Smooth muscle cell (in vitro differentiated cells): ENCODE measurements around the gene GPAT3. TPM values are rescaled to one million over a fixed set of nuclear protein-coding genes. Genes with fewer than 3 reads are reported as not detected.

ENCODE experiments used
- DNase-seq: peaks from one replicate; lab custom pipeline; 2025; ENCODE audit not compliant: unreplicated experiment; lab: John Stamatoyannopoulos, UW
- H2AFZ ChIP-seq: fragments of 200-600 bp; sonication (generic); 2 replicates; pipeline ENCODE4 v1.6.0; 2016; ENCODE audit warnings: antibody characterized with exemption, low read depth, mild to moderate bottlenecking
- H3F3A ChIP-seq: fragments of 200-600 bp; sonication (generic); 2 replicates; pipeline ENCODE4 v1.6.0; 2017; ENCODE audit warnings: antibody characterized with exemption, low read depth
- H3K27ac ChIP-seq: fragments of 200-600 bp; sonication (generic); 2 replicates; pipeline ENCODE4 v1.5.1; 2016; ENCODE audit warnings: low read depth, mild to moderate bottlenecking
- H3K27me3 ChIP-seq: fragments of 200-600 bp; sonication (generic); 2 replicates; pipeline ENCODE4 v1.6.1; 2016; ENCODE audit warnings: low read depth, mild to moderate bottlenecking
- H3K36me3 ChIP-seq: fragments of 200-600 bp; sonication (generic); 2 replicates; pipeline ENCODE4 v1.5.1; 2016; ENCODE audit warnings: low read depth
- H3K4me1 ChIP-seq: fragments of 200-600 bp; sonication (generic); 2 replicates; pipeline ENCODE4 v1.5.1; 2016; ENCODE audit warnings: low read depth
- H3K4me2 ChIP-seq: fragments of 200-600 bp; sonication (generic); 2 replicates; pipeline ENCODE4 v1.6.0; 2016; ENCODE audit warnings: mild to moderate bottlenecking
- H3K4me3 ChIP-seq: fragments of 200-600 bp; sonication (generic); 2 replicates; pipeline ENCODE4 v1.5.1; 2016; ENCODE audit warnings: mild to moderate bottlenecking
- H3K79me2 ChIP-seq: fragments of 200-600 bp; sonication (generic); 2 replicates; pipeline ENCODE4 v1.6.0; 2016; ENCODE audit warnings: low read depth, mild to moderate bottlenecking
- H3K9ac ChIP-seq: fragments of 200-600 bp; sonication (generic); 2 replicates; pipeline ENCODE4 v1.6.0; 2016; ENCODE audit warnings: low read depth
- H3K9me3 ChIP-seq: fragments of 200-600 bp; sonication (generic); replicated peaks from 2 replicates; pipeline ENCODE4 v1.5.1; 2016; ENCODE audit warnings: low read depth
- H4K20me1 ChIP-seq: fragments of 200-600 bp; sonication (generic); 2 replicates; pipeline ENCODE4 v1.6.0; 2016; ENCODE audit warnings: low read depth
- CTCF ChIP-seq: fragments of 200-600 bp; sonication (generic); IDR thresholded peaks from 2 replicates; pipeline ENCODE4 v1.5.1; 2017; ENCODE audit warnings: borderline replicate concordance, mild to moderate bottlenecking, antibody characterized with exemption; ENCODE audit not compliant: insufficient read depth, poor library complexity, severe bottlenecking
- WGBS: methylation state at CpG from one replicate; pipeline ENCODE4 v1.1.7; 2016; ENCODE audit warnings: low lambda C conversion rate; 5-methylcytosine and 5-hydroxymethylcytosine counted together
- polyA plus RNA-seq: library from polyadenylated mRNA; unstranded; fragments of >200 nt; fragmentation: Nextera tagmentation; extraction: Ambion mirVana; gene quantifications from 2 replicates; pipeline ENCODE4 v1.2.1, GENCODE V29; 2016
- total RNA-seq: library from RNA; depleted of rRNA; stranded (reverse); fragments of >200 nt; gene quantifications from 2 replicates; pipeline ENCODE4 v1.2.3, GENCODE V29; 2014

GPAT3 gene
- total and polyA plus RNA-seq, 2 experiments from 2014 or later = 0.27 to 0.67 TPM

- no peak for TF ChIP-seq CTCF
- Histone ChIP-seq H3F3A (no peaks in the 10 kb centered on the region), H3K79me2 (no peaks in the 10 kb centered on the region), H4K20me1 (no peaks in the 10 kb centered on the region), H2AFZ (no peak overlapping the region), H3K9ac (no peak overlapping the region), H3K4me3 (no peak overlapping the region), H3K27ac (no peak overlapping the region), H3K4me2 (no peak overlapping the region), H3K27me3 (no peaks in the 10 kb centered on the region), H3K9me3 (no peaks in the 10 kb centered on the region), H3K4me1 (no peaks in the 10 kb centered on the region), H3K36me3 (no peaks in the 10 kb centered on the region)
- DNase-seq = no peak
- 94% methylated on average over 3 of the region's 3 CpGs for WGBS
Measured at GRCh38 chr4:83603129-83603528, 67.2 kb downstream of the GPAT3 start.

- H3K27me3 ChIP-seq = no peaks in the 10 kb centered on the region
- no peaks in the 10 kb centered on the region for H3K79me2 ChIP-seq
- H2AFZ ChIP-seq = no peak overlapping the region
- WGBS = 89% methylated on average over 2 of the region's 2 CpGs
- H3K36me3 ChIP-seq = no peaks in the 10 kb centered on the region
- H4K20me1 ChIP-seq = no peaks in the 10 kb centered on the region
- H3F3A ChIP-seq = no peaks in the 10 kb centered on the region
- H3K4me1 ChIP-seq = no peaks in the 10 kb centered on the region
- no peak for TF ChIP-seq CTCF
- no peak overlapping the region for H3K27ac ChIP-seq
- no peak overlapping the region for H3K4me2 ChIP-seq
- DNase-seq = no peak
- no peaks in the 10 kb centered on the region for H3K9me3 ChIP-seq
- no peak overlapping the region for H3K9ac ChIP-seq
- H3K4me3 ChIP-seq = no peak overlapping the region
Measured at GRCh38 chr4:83604321-83604720, 68.4 kb downstream of the GPAT3 start.

- H3F3A ChIP-seq = no peaks in the 10 kb centered on the region
- H2AFZ ChIP-seq = no peak overlapping the region
- TF ChIP-seq CTCF = no peak
- no peak overlapping the region for H3K4me3 ChIP-seq
- no peak overlapping the region for H3K4me2 ChIP-seq
- H3K27me3 ChIP-seq = no peaks in the 10 kb centered on the region
- H3K27ac ChIP-seq = no peak overlapping the region
- no peak for DNase-seq
- H3K9me3 ChIP-seq = no peaks in the 10 kb centered on the region
- no peaks in the 10 kb centered on the region for H3K79me2 ChIP-seq
- H3K4me1 ChIP-seq = no peaks in the 10 kb centered on the region
- 63% methylated on average over 3 of the region's 3 CpGs for WGBS
- no peak overlapping the region for H3K9ac ChIP-seq
- no peaks in the 10 kb centered on the region for H3K36me3 ChIP-seq
- H4K20me1 ChIP-seq = no peaks in the 10 kb centered on the region
Measured at GRCh38 chr4:83605210-83605609, 69.3 kb downstream of the GPAT3 start.

GRCh38 chr4:83605744-83606172 lies 69.8 kb downstream of the GPAT3 start:
- Histone ChIP-seq H3K27ac (no peak overlapping the region), H3K4me3 (no peak overlapping the region), H3K4me2 (no peak overlapping the region), H3K9me3 (peaks cover 5% of the 10 kb centered on the region), H3K4me1 (no peaks in the 10 kb centered on the region), H2AFZ (no peak overlapping the region), H3K27me3 (no peaks in the 10 kb centered on the region), H4K20me1 (no peaks in the 10 kb centered on the region), H3K9ac (no peak overlapping the region), H3F3A (no peaks in the 10 kb centered on the region), H3K36me3 (no peaks in the 10 kb centered on the region), H3K79me2 (no peaks in the 10 kb centered on the region)
- WGBS = 90% methylated on average over 3 of the region's 3 CpGs
- TF ChIP-seq CTCF = no peak
- DNase-seq = no peak
